NOMO-1 treated with DMSO at 0.1 percent for 48 hours (cell line): ENCODE measurements around the gene ZMYND10.

Source experiments
- DNase-seq: peaks from one replicate; lab custom pipeline; 2025; ENCODE audit not compliant: unreplicated experiment; lab: John Stamatoyannopoulos, UW

Gene ZMYND10

DNA sequence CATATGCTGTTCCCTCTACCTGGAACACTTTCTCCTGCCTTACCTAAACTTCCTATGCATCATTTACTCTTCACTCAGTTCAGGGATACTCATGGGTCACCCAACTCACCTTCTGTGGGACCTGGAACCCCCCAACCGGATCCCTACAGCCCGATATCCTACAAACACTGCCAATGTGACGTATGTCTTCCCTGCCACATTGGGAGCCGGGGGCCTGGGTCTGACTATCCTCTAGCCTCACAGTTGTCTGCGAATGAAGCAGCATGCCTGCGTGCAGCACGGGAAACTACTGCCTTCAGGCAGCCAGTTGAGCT is 4.6 kb upstream of the ZMYND10 start:
- no peak for DNase-seq

- DNase-seq: peak; percentile 70
Measured at GRCh38 chr3:50347187-50347813, 1.8 kb upstream of the ZMYND10 start.

- DNase-seq: no peak
Measured at GRCh38 chr3:50345008-50345407, 524 bp downstream of the ZMYND10 start.

GRCh38 chr3:50342813-50343633 is 2.5 kb downstream of the ZMYND10 start:
- no peak for DNase-seq

GRCh38 chr3:50341996-50342650 is 3.4 kb downstream of the ZMYND10 start:
- no peak for DNase-seq

GRCh38 chr3:50341537-50341936 is 4.0 kb downstream of the ZMYND10 start:
- DNase-seq: no peak

GRCh38 chr3:50340448-50341329 is 4.8 kb downstream of the ZMYND10 start, which contains the start of gene RASSF1:
RASSF1 (minus strand) TSS chr3:50340836; CDS start chr3:50340805, 31 bp downstream.
- DNase-seq: peak; percentile 98

DNA sequence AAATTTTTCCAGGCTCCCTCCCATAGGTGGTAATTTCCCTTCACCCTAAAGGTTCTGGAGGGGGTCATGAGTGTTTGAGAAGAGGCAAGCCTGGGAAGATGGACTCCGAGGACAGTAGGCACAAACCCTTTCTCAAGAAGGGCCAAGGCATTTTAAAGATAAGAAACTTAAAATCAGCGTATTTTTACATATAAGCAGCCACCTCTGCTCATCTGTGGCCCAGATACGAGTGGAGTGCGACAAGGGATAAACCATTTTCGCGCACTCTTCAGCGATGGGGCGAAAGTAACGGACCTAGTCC is 5.4 kb downstream of the ZMYND10 start:
- DNase-seq: no peak

- DNase-seq: no peak
Measured at GRCh38 chr3:50339485-50340146, 5.9 kb downstream of the ZMYND10 start.

DNA sequence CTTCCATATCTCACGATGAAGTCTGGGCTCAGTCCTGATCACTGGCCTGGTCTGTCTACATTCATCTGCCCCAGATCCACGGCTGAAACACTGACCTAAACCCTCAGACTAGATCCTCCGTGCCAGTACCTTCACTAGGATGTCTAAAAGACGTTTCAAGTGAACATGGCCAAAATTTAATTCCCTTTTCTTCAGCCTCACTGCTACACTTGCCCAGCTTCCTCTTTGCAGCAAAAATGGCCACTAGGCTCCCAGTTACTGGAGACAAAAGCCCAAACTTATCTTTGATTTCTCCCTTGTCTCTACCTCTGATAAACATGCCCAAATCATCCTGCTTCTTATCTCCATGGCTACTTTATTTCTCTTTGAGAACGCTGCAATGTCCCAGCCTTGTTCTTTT is 6.6 kb downstream of the ZMYND10 start:
- DNase-seq: peak; percentile 61

- DNase-seq: peak; percentile 99
Measured at GRCh38 chr3:50337175-50337861, 8.2 kb downstream of the ZMYND10 start.

DNA sequence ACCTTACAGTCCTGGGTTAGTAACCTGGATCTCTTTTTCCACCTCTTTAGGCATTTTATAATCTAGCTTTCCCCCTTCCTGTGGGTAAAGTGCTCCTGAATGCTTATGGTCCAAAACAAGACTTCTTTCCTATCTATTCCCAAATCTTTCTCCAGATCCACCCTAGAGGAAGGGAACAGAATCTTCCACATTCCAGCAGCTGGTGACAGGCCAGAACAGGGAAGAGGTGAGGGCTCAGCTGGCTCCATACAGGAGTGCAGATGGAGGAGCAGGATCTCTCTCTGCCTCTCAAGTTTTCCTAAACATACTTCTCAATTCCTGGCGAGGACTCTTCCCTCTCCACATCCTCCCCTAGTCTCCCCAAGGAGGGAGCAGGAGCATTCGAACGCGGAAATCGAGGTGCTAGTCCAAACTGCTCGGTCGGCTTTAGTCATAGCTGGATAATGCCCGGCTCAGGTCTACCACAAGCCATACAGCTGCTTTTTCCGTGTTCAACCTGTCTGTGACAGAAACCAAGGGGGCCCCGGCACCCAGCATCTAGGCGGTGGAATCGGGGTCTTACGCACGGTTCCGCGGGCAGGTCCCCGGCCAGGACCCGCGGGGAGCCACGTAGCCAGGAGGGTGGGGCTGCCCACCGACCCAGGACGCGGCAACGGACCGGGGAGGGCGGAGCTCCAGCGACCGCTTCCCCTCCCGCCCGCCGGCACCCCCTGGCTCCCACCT is 8.9 kb downstream of the ZMYND10 start:
- no peak for DNase-seq

DNA sequence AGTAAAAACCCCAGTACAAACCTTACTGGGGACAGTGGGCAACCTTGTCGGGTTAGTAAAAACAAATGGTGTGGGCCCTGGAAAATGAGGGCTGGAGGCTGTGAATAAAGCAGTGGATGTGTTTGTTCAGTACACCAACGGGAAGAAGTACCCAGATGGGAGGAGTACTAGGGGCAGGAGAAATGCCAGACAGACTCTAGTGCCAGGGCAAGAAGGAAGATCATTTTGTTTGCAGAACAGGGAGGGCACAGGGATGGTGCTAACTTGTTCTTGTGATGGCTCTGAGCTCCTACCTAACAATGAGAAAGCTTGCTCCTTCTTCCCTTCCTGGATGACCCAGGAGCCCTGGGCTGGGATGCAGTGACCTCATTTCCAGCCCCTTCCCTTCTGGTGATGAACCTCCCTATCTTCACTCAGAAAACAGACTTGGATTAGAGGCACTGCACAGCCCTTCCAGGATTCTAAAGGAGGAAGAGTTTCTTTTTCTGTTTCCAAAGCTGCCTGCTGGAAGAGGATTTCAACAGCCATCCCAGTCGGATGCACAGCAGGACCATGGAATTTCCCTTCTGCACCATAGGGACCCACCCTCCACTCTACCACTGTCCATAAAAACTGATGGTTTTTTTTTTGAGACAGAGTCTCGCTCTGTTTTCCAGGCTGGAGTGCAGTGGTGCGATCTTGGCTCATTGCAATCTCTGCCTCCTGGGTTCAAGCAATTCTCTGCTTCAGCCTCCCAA is 11.0 kb downstream of the ZMYND10 start:
- DNase-seq: no peak

DNA sequence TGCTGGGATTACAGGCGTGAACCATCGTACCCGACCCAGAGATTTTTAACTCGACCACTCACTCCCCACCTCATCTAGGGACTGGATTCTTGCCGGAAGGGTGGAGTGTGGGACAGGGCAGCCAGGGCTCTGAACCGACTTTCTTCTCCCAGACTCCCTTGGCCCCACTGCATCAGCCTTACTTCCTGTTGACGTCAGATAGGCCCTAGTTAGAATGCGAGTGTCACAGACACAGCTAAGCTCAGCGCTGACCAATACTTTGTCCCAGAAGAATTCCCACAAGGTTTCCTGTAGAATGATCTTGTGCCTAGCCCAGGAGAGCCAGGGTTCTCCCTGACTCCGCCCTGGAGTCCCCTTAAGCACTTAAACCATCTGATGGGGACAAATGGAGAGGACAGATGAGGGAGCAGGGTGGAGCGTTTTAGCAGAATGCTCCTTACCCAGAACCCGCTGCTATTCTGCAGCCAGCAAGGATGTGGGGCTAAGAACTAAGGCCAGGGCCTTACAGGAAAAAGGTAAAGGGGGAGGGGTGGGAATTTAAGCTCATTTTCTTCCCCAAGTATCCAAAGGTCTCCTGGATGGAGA is 11.7 kb downstream of the ZMYND10 start:
- DNase-seq: no peak

GRCh38 chr3:50331364-50331907 is 14.1 kb downstream of the ZMYND10 start:
- DNase-seq: no peak

DNA sequence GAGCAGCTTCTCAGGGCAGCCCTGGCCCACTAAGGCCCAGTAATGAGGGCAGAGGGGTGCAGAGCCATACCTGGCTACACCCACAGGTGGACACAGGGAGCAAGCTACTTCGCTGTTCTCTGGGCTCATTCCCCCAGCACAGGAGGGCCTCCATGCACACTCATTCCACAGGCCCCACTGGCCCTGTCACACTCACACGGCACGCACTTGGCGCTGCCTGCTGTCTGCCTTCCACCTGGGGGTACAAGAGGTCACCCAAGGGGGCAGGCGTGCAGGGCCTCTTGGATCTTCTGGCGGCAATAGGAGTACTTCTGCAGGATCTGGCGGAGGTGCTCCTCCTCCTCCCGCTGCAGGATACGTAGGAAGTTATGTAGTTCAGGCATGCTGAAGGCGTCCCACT is 15.2 kb downstream of the ZMYND10 start:
- DNase-seq: no peak

GRCh38 chr3:50327943-50328691 is 17.4 kb downstream of the ZMYND10 start, which contains the start of gene TUSC2:
TUSC2 (minus strand) TSS chr3:50328223; CDS start chr3:50328099, 124 bp downstream.
- peak; percentile 97 for DNase-seq
